HG03354 (cell line): ENCODE measurements around the gene AGAP2.

ENCODE experiments used
- ATAC-seq: cut with Tn5 transposase; IDR thresholded peaks from one replicate; pipeline ENCODE4 v1.9.1; 2021; ENCODE audit warnings: mild to moderate bottlenecking; ENCODE audit not compliant: unreplicated experiment, poor library complexity, severe bottlenecking

Gene AGAP2

GRCh38 chr12:57740656-57741412 lies 2.3 kb upstream of the AGAP2 start:
- peak; percentile 62 for ATAC-seq

- no peak for ATAC-seq
Measured at GRCh38 chr12:57739914-57740538, 1.5 kb upstream of the AGAP2 start.

GRCh38 chr12:57739387-57739786 lies 845 bp upstream of the AGAP2 start:
- ATAC-seq, result no peak

- ATAC-seq, result no peak
Measured at GRCh38 chr12:57737467-57738460, 778 bp downstream of the AGAP2 start.

GRCh38 chr12:57736741-57737466 lies 1.6 kb downstream of the AGAP2 start:
- ATAC-seq, result no peak

- ATAC-seq, result no peak
Measured at GRCh38 chr12:57735952-57736740, 2.4 kb downstream of the AGAP2 start.

- no peak for ATAC-seq
Measured at GRCh38 chr12:57735198-57735855, 3.2 kb downstream of the AGAP2 start.

- ATAC-seq, result no peak
Measured at GRCh38 chr12:57734591-57734990, 4.0 kb downstream of the AGAP2 start.

- no peak for ATAC-seq
Measured at GRCh38 chr12:57733928-57734327, 4.6 kb downstream of the AGAP2 start.

- ATAC-seq, result no peak
Measured at GRCh38 chr12:57732726-57733593, 5.6 kb downstream of the AGAP2 start.

- ATAC-seq, result no peak
Measured at GRCh38 chr12:57732270-57732669, 6.3 kb downstream of the AGAP2 start.

- no peak for ATAC-seq
Measured at GRCh38 chr12:57731411-57732080, 7.0 kb downstream of the AGAP2 start.

GRCh38 chr12:57730336-57731067 lies 8.0 kb downstream of the AGAP2 start:
- ATAC-seq, result no peak

GRCh38 chr12:57729321-57729844 lies 9.2 kb downstream of the AGAP2 start:
- ATAC-seq, result no peak

GRCh38 chr12:57727758-57728395 lies 10.7 kb downstream of the AGAP2 start:
- no peak for ATAC-seq
